H1 (cell line): ENCODE measurements around the gene ITPR1. TPM values are rescaled to one million over a fixed set of nuclear protein-coding genes. Genes with fewer than 3 reads are reported as not detected.

Source experiments
- CTCF ChIA-PET: fragments of 300-600 bp; sonication (Branson Sonifier 250); formaldehyde crosslinking; loops from one replicate; lab custom pipeline; 2021; ENCODE audit not compliant: partially characterized antibody; lab: Charles Lee
- POLR2A ChIA-PET: fragments of 300-600 bp; sonication (Branson Sonifier 250); formaldehyde crosslinking; loops from one replicate; lab custom pipeline; 2021; ENCODE audit warnings: inconsistent platforms; ENCODE audit not compliant: partially characterized antibody; lab: Charles Lee
- DNase-seq, 2 experiments: peaks; one replicate each; pipeline versions ENCODE4 v3.0.0 to v3.0.0-alpha.2; 2010 to 2022; ENCODE audit warnings: low spot score in 2 of 2, low read depth in 1 of 2, mixed read lengths in 1 of 2
- FAIRE-seq: peaks from 2 replicates; lab custom pipeline; 2011; peaks lifted over from hg19 to GRCh38; lab: Jason Lieb, UNC
- H2AFZ ChIP-seq: 2 replicates; pipeline ENCODE4 v1.8.1; 2012; ENCODE audit warnings: low read length, inconsistent platforms
- H2AK5ac ChIP-seq: 2 replicates; pipeline ENCODE4 v1.6.1; 2013; ENCODE audit warnings: low read depth, low read length
- H2BK120ac ChIP-seq: replicated peaks from 2 replicates; pipeline ENCODE3; 2013; ENCODE audit warnings: low read depth, low read length, inconsistent platforms
- H2BK12ac ChIP-seq: 2 replicates; pipeline ENCODE4 v1.6.1; 2013; ENCODE audit warnings: low read depth, low read length
- H2BK15ac ChIP-seq: 2 replicates; pipeline ENCODE4 v1.6.1; 2013; ENCODE audit warnings: low read length
- H2BK20ac ChIP-seq: 2 replicates; pipeline ENCODE4 v1.6.1; 2013; ENCODE audit warnings: low read length
- H2BK5ac ChIP-seq: 2 replicates; pipeline ENCODE4 v1.6.1; 2013; ENCODE audit warnings: low read depth, low read length
- H3K14ac ChIP-seq: 2 replicates; pipeline ENCODE4 v1.6.1; 2013; ENCODE audit warnings: inconsistent platforms; ENCODE audit not compliant: insufficient read length
- H3K18ac ChIP-seq: 2 replicates; pipeline ENCODE4 v1.6.1; 2013; ENCODE audit warnings: low read length; ENCODE audit errors: extremely low read depth
- H3K23ac ChIP-seq: 2 replicates; pipeline ENCODE4 v1.6.1; 2013; ENCODE audit warnings: inconsistent platforms; ENCODE audit not compliant: insufficient read length
- H3K23me2 ChIP-seq: 2 replicates; pipeline ENCODE4 v1.6.1; 2013; ENCODE audit warnings: low read depth, low read length
- H3K27ac ChIP-seq: 2 replicates; pipeline ENCODE4 v1.6.1; 2011; ENCODE audit warnings: low read depth, low read length, inconsistent platforms
- H3K27me3 ChIP-seq, 4 experiments: replicated peaks in 1 of 4; 1 replicate in 1 of 4; 2 replicates in 3 of 4; pipeline versions ENCODE4 v1.6.1 to v1.8.1; 2011 to 2013; ENCODE audit warnings: low read length in 3 of 4, mild to moderate bottlenecking in 3 of 4, inconsistent platforms in 2 of 4, mixed read lengths in 2 of 4, moderate library complexity in 1 of 4; ENCODE audit not compliant: control insufficient read depth in 3 of 4, insufficient read depth in 3 of 4; ENCODE audit errors: extremely low read depth in 1 of 4
- H3K36me3 ChIP-seq, 4 experiments: 2 replicates each; pipeline versions ENCODE4 v1.6.1 to v1.8.1; 2011 to 2013; ENCODE audit warnings: mild to moderate bottlenecking in 4 of 4, low read length in 3 of 4, moderate library complexity in 2 of 4, control low read depth in 1 of 4, inconsistent platforms in 1 of 4; ENCODE audit not compliant: insufficient read depth in 4 of 4, control insufficient read depth in 2 of 4
- H3K4ac ChIP-seq: replicated peaks from 2 replicates; pipeline ENCODE3; 2013; ENCODE audit warnings: low read length, low read depth, mixed read lengths, inconsistent platforms; ENCODE audit not compliant: insufficient read length
- H3K4me1 ChIP-seq, 4 experiments: replicated peaks in 1 of 4; 1 replicate in 1 of 4; 2 replicates in 3 of 4; pipeline versions ENCODE4 v1.6.1 to v1.8.1; 2011 to 2013; ENCODE audit warnings: low read length in 3 of 4, inconsistent platforms in 2 of 4, mixed read lengths in 1 of 4; ENCODE audit not compliant: insufficient read depth in 4 of 4, control insufficient read depth in 3 of 4
- H3K4me2 ChIP-seq, 2 experiments: 2 replicates each; pipeline versions ENCODE4 v1.6.1 to v1.8.1; 2011 to 2013; ENCODE audit warnings: low read depth in 2 of 2, low read length in 2 of 2, control low read depth in 1 of 2, inconsistent platforms in 1 of 2, mild to moderate bottlenecking in 1 of 2; ENCODE audit not compliant: insufficient read depth in 1 of 2
- H3K4me3 ChIP-seq, 4 experiments: fragments of 200-600, 300-600 bp in 1 of 4; sonication (generic), shearing (Covaris generic), sonication (Bioruptor Twin) in 1 of 4; 2 replicates each; pipeline versions ENCODE4 v1.5.1 to v1.8.1; 2011 to 2016; ENCODE audit warnings: low read length in 4 of 4, low read depth in 3 of 4, control low read depth in 2 of 4, inconsistent platforms in 2 of 4, mild to moderate bottlenecking in 2 of 4, mixed read lengths in 1 of 4, moderate library complexity in 1 of 4; ENCODE audit not compliant: insufficient read depth in 2 of 4; ENCODE audit errors: extremely low read depth in 1 of 4
- H3K56ac ChIP-seq: replicated peaks from 2 replicates; pipeline ENCODE3; 2013; ENCODE audit warnings: low read depth, mild to moderate bottlenecking, mixed read lengths, low read length, inconsistent platforms; ENCODE audit not compliant: insufficient read length
- H3K79me1 ChIP-seq: 2 replicates; pipeline ENCODE4 v1.6.1; 2013; ENCODE audit warnings: low read depth, low read length, control low read depth
- H3K79me2 ChIP-seq, 2 experiments: 2 replicates each; pipeline versions ENCODE4 v1.6.1 to v1.8.1; 2012 to 2013; ENCODE audit warnings: low read length in 2 of 2, mild to moderate bottlenecking in 2 of 2, inconsistent platforms in 1 of 2; ENCODE audit not compliant: insufficient read depth in 2 of 2, control insufficient read depth in 1 of 2
- H3K9ac ChIP-seq, 4 experiments: replicated peaks in 1 of 4; 1 replicate in 1 of 4; 2 replicates in 3 of 4; pipeline versions ENCODE4 v1.6.1 to v1.8.1; 2011 to 2013; ENCODE audit warnings: low read depth in 3 of 4, low read length in 3 of 4, control low read depth in 2 of 4, mild to moderate bottlenecking in 2 of 4, moderate library complexity in 2 of 4, inconsistent platforms in 1 of 4; ENCODE audit errors: extremely low read depth in 1 of 4
- H3K9me3 ChIP-seq, 2 experiments: 2 replicates each; pipeline versions ENCODE4 v1.6.1 to v1.8.1; 2012 to 2013; ENCODE audit warnings: mild to moderate bottlenecking in 2 of 2, moderate library complexity in 2 of 2, control low read depth in 1 of 2, inconsistent platforms in 1 of 2, low read depth in 1 of 2, low read length in 1 of 2, mixed read lengths in 1 of 2; ENCODE audit not compliant: insufficient read depth in 2 of 2
- H4K20me1 ChIP-seq, 2 experiments: replicated peaks in 1 of 2; 2 replicates each; pipeline versions ENCODE3 to v1.8.1; 2011 to 2013; ENCODE audit warnings: inconsistent platforms in 2 of 2, low read length in 2 of 2, mild to moderate bottlenecking in 1 of 2; ENCODE audit not compliant: insufficient read depth in 2 of 2, control insufficient read depth in 1 of 2
- H4K5ac ChIP-seq: 2 replicates; pipeline ENCODE4 v1.6.1; 2013; ENCODE audit warnings: low read length, low read depth, mixed read lengths, inconsistent platforms; ENCODE audit not compliant: insufficient read length
- H4K8ac ChIP-seq: 2 replicates; pipeline ENCODE4 v1.8.0; 2013; ENCODE audit warnings: mild to moderate bottlenecking, moderate library complexity, low read length, inconsistent platforms; ENCODE audit not compliant: insufficient read depth; ENCODE audit errors: extremely low read depth
- H4K91ac ChIP-seq: replicated peaks from 2 replicates; pipeline ENCODE3; 2013; ENCODE audit warnings: low read length, mixed read lengths, inconsistent platforms; ENCODE audit not compliant: insufficient read length
- BRCA1 ChIP-seq: IDR thresholded peaks from 2 replicates; pipeline ENCODE4 v1.6.1; 2012; ENCODE audit warnings: low read depth, low read length, improper control_type of control experiment
- JUN ChIP-seq: IDR thresholded peaks from 2 replicates; pipeline ENCODE4 v1.6.1; 2011; ENCODE audit warnings: low read depth, mild to moderate bottlenecking, improper control_type of control experiment, low read length
- KDM4A ChIP-seq: IDR thresholded peaks from one replicate; pipeline ENCODE4 v1.7.1; 2012; ENCODE audit warnings: low read depth, mild to moderate bottlenecking, moderate library complexity, low read length, inconsistent platforms; ENCODE audit not compliant: severe bottlenecking
- KDM5A ChIP-seq: fragments of 200-600 bp; IDR thresholded peaks from 2 replicates; pipeline ENCODE4 v1.7.1; 2012; ENCODE audit warnings: mild to moderate bottlenecking, low read length, inconsistent platforms, mixed read lengths
- NANOG ChIP-seq: IDR thresholded peaks from 2 replicates; pipeline ENCODE4 v1.6.1; 2011; ENCODE audit warnings: low read length, low read depth, mild to moderate bottlenecking, inconsistent platforms; ENCODE audit not compliant: insufficient read depth, poor library complexity, severe bottlenecking
- NRF1 ChIP-seq: IDR thresholded peaks from 2 replicates; pipeline ENCODE4 v1.6.1; 2011; ENCODE audit warnings: mild to moderate bottlenecking, low read depth, low read length, improper control_type of control experiment
- POLR2A ChIP-seq, 2 experiments: IDR thresholded peaks; 1 replicate in 1 of 2; 2 replicates in 1 of 2; pipeline ENCODE4 v1.6.1; 2011; ENCODE audit warnings: low read depth in 2 of 2, low read length in 2 of 2, mild to moderate bottlenecking in 2 of 2; ENCODE audit errors: control extremely low read depth in 1 of 2
- SAP30 ChIP-seq: fragments of 300-600 bp; sonication (generic); IDR thresholded peaks from 2 replicates; pipeline ENCODE4 v1.7.1; 2012; ENCODE audit warnings: low read length, moderate library complexity, mild to moderate bottlenecking, inconsistent platforms; ENCODE audit not compliant: insufficient read depth, insufficient replicate concordance
- SP2 ChIP-seq: IDR thresholded peaks from 2 replicates; pipeline ENCODE4 v1.6.1; 2012; ENCODE audit warnings: mild to moderate bottlenecking, low read length, inconsistent platforms
- SP4 ChIP-seq: IDR thresholded peaks from 2 replicates; pipeline ENCODE4 v1.6.1; 2012; ENCODE audit warnings: low read length, inconsistent platforms
- TAF7 ChIP-seq: optimal IDR thresholded peaks from 2 replicates; pipeline ENCODE3; 2011; ENCODE audit warnings: low read depth, mild to moderate bottlenecking, inconsistent platforms, low read length, moderate library complexity, borderline replicate concordance
- TEAD4 ChIP-seq: IDR thresholded peaks from 2 replicates; pipeline ENCODE4 v1.6.1; 2012; ENCODE audit warnings: low read depth, low read length, inconsistent platforms, mixed read lengths
- WGBS, 2 experiments: shearing (Covaris generic) in 1 of 2; methylation state at CpG; one replicate each; pipeline versions ENCODE4 v1.1.6 to v1.1.7; 2013 to 2015; ENCODE audit warnings: low lambda C conversion rate in 2 of 2, mixed read lengths in 2 of 2, inconsistent platforms in 1 of 2, low coverage in 1 of 2, missing lambda C conversion rate in 1 of 2; ENCODE audit not compliant: insufficient replicate concordance in 2 of 2, insufficient coverage in 1 of 2, insufficient read length in 1 of 2; ENCODE audit errors: extremely low coverage in 1 of 2, missing lambda C conversion rate in 1 of 2; 5-methylcytosine and 5-hydroxymethylcytosine counted together
- polyA plus RNA-seq, 7 experiments: library from polyadenylated mRNA; depleted of rRNA in 3 of 7; stranded (reverse) in 5 of 7; unstranded in 2 of 7; fragments of >200 nt in 5 of 7; fragments of 200-250 nt in 2 of 7; gene quantifications; 1 replicate in 5 of 7; 2 replicates in 1 of 7; 4 replicates in 1 of 7; pipeline versions ENCODE4 v1.2.1 to v1.2.3, GENCODE V29; 2011 to 2013; ENCODE audit warnings: missing spikeins in 2 of 7, mixed read lengths in 2 of 7
- total RNA-seq: library from RNA; stranded (reverse); fragmentation: NEBNext Ultra II Directional; extraction: Animal tissue kit (Norgen Biotek cat#: 25700); gene quantifications from 2 replicates; pipeline ENCODE4 v1.2.1, GENCODE V29; 2021
- TF ChIP-seq, protein P1 (sequence below): IDR thresholded peaks from 2 replicates; pipeline ENCODE4 v1.6.1; 2012; ENCODE audit warnings: inconsistent platforms

The ITPR1 gene
- total and polyA plus RNA-seq, 2 of the 8 experiments (the other 6 are each of a cell fraction or from before 2014, with no cell fraction given), result 2.5 to 16.3 TPM

DNA sequence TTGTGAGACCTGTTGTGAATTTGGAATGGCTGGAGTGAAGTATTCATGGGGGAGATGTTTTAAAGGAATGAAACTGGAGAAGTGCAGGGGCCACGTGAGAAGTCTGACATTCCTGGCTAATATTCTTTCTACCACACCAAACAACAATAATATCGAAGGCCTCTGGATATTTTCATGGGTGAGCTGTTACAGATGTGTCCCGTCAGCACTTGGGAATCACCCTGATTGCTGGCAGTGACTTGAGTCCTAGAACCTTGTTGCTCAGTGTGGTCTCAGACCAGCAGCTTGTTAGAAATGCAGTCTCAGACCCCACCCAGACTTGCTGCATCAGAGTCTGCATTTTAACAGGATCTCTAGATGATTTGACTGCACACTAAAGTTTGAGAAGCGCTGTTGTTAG, 113.8 kb downstream of the ITPR1 start:
- Histone ChIP-seq H4K8ac (no peak overlapping the region), H3K4ac (no peak overlapping the region), H2BK15ac (no peak overlapping the region), H3K79me1 (no peaks in the 10 kb centered on the region), H2BK20ac (no peak overlapping the region), H4K91ac (no peak overlapping the region), H3K4me2 (no peak overlapping the region; a peak in 1 of 4 replicates), H4K5ac (no peak overlapping the region), H3K79me2 (no peaks in the 10 kb centered on the region), H2AK5ac (0 out of 2 replicates have a peak overlapping the region, but pooled peaks have one; percentile 53), H3K23ac (no peak overlapping the region), H3K36me3 (no peaks in the 10 kb centered on the region), H3K27me3 (no peaks in the 10 kb centered on the region), H3K9ac (no peak overlapping the region), H3K14ac (no peak overlapping the region), H2BK5ac (peak overlapping the region; percentile 66; the same call in 1 of the 2 replicates), H3K18ac (no peak overlapping the region), H3K56ac (no peak overlapping the region), H3K27ac (no peak overlapping the region; the same call in 1 of the 2 replicates), H3K9me3 (no peaks in the 10 kb centered on the region), H2BK12ac (no peak overlapping the region), H3K23me2 (no peaks in the 10 kb centered on the region; the same call in 1 of the 2 replicates), H3K4me3 (no peak overlapping the region), H4K20me1 (no peaks in the 10 kb centered on the region), H2AFZ (no peak overlapping the region), H2BK120ac (no peak overlapping the region), H3K4me1 (peaks cover 0 to 5% (median 2%) of the 10 kb centered on the region in 4 experiments; a peak in 3 of 7 replicates)
- ChIA-PET CTCF (interaction anchor here (1.0 to 1.1 kb wide), 2 partner anchors 16 to 26 kb away, joined by 3 to 4 read pairs; no protein-coding TSS in a partner anchor), POLR2A (interaction anchor here (1.0 to 1.4 kb wide), 2 partner anchors 10 to 13 kb away, joined by 3 read pairs; no protein-coding TSS in a partner anchor)
- DNase-seq (no peak), FAIRE-seq (no peak)
- WGBS, 2 experiments, result 69% methylated on average over 4 of the region's 4 CpGs; no CpG with 5 or more reads in 1 of the 2 experiments
- no peak for TF ChIP-seq SP2
- TF ChIP-seq SAP30, result no peak
- no peak for TF ChIP-seq BRCA1
- no peak for TF ChIP-seq KDM4A
- TF ChIP-seq, protein P1, sequence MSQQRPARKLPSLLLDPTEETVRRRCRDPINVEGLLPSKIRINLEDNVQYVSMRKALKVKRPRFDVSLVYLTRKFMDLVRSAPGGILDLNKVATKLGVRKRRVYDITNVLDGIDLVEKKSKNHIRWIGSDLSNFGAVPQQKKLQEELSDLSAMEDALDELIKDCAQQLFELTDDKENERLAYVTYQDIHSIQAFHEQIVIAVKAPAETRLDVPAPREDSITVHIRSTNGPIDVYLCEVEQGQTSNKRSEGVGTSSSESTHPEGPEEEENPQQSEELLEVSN, result no peak
- no peak for TF ChIP-seq SP4
- TF ChIP-seq TAF7, result no peak
- TF ChIP-seq KDM5A, result no peak
- TF ChIP-seq POLR2A (IDR thresholded peaks at IDR 0.05; ENCODE audit: control extremely low read depth in 1 of 2, low read depth in 2 of 2, low read length in 2 of 2), result no peak
- TF ChIP-seq TEAD4, result no peak
- TF ChIP-seq JUN, result no peak
- TF ChIP-seq NANOG, result no peak
- no peak for TF ChIP-seq NRF1
